Activated CD8-positive, alpha-beta T cell treated with anti-CD3 and anti-CD28 coated beads for 36 hours (primary cell): ENCODE measurements around the gene AHI1. TPM values are rescaled to one million over a fixed set of nuclear protein-coding genes. Genes with fewer than 3 reads are reported as not detected.
"Not testable (repeated sequence)": the region's sequence is repeated elsewhere in the genome, so short reads cannot be mapped to it uniquely, and the experiment has no call there.

ENCODE experiments used
- ATAC-seq: fragments of 200-7000 bp; cut with Tn5 transposase; one replicate; pipeline ENCODE4 v1.10.0; 2021; ENCODE audit warnings: mild to moderate bottlenecking, moderate library complexity
- CTCF ChIA-PET: fragments of 350-600 bp; sonication (Branson Sonifier 250); formaldehyde crosslinking; loops from one replicate; lab custom pipeline; 2021; ENCODE audit warnings: antibody characterized with exemption; lab: Charles Lee
- POLR2A ChIA-PET: fragments of 350-600 bp; sonication (Branson Sonifier 250); formaldehyde crosslinking; loops from one replicate; lab custom pipeline; 2021; ENCODE audit warnings: antibody characterized with exemption; lab: Charles Lee
- DNase-seq: peaks from one replicate; pipeline ENCODE4 v3.0.0-alpha.2; 2020
- H3K27ac Mint-ChIP-seq: one replicate; pipeline ENCODE4 v1.8.0; 2021; ENCODE audit warnings: mild to moderate bottlenecking, mixed read lengths
- H3K27me3 Mint-ChIP-seq: one replicate; pipeline ENCODE4 v1.8.0; 2021; ENCODE audit warnings: mixed read lengths
- H3K36me3 Mint-ChIP-seq: one replicate; pipeline ENCODE4 v1.8.0; 2021; ENCODE audit warnings: low read depth, mixed read lengths
- H3K4me1 Mint-ChIP-seq: one replicate; pipeline ENCODE4 v1.8.0; 2021; ENCODE audit warnings: low read depth, mixed read lengths
- H3K4me3 Mint-ChIP-seq: one replicate; pipeline ENCODE4 v1.8.0; 2021; ENCODE audit warnings: mild to moderate bottlenecking, moderate library complexity, mixed read lengths
- H3K9me3 Mint-ChIP-seq: one replicate; pipeline ENCODE4 v1.8.0; 2021; ENCODE audit warnings: mixed read lengths
- CTCF ChIP-seq: fragments of 200-600 bp; IDR thresholded peaks from one replicate; pipeline ENCODE4 v1.8.0; 2022; ENCODE audit warnings: antibody characterized with exemption, mild to moderate bottlenecking
- intact Hi-C: fragments of 100-400 bp; cut with micrococcal nuclease; formaldehyde crosslinking; loops from one replicate; pipeline ENCODE4 v1.10.0; 2022
- total RNA-seq, 2 experiments: library from RNA; stranded (reverse); gene quantifications; one replicate each; pipeline ENCODE4 v1.2.3, GENCODE V29; 2021

The AHI1 gene
- total RNA-seq, 2 experiments from 2014 or later = 32.1 to 33.3 TPM

- H3K4me1 Mint-ChIP-seq = peaks cover 11% of the 10 kb centered on the region
- ChIA-PET CTCF (interaction anchor here (0.6 to 1.5 kb wide), 2 partner anchors 28 to 733 kb away, joined by 3 to 5 read pairs; no protein-coding TSS in a partner anchor), POLR2A (interaction anchor here (1.2 to 1.5 kb wide), 2 partner anchors 11 to 30 kb away, joined by 3 to 4 read pairs; no protein-coding TSS in a partner anchor)
- H3K36me3 Mint-ChIP-seq = peaks cover 50% of the 10 kb centered on the region
- intact Hi-C loops = no loop called here
- H3K27ac Mint-ChIP-seq = no peak overlapping the region
- TF ChIP-seq CTCF = no peak
- no peak for ATAC-seq
- DNase-seq = no peak
- no peaks in the 10 kb centered on the region for H3K27me3 Mint-ChIP-seq
- no peak overlapping the region for H3K4me3 Mint-ChIP-seq
- no peaks in the 10 kb centered on the region for H3K9me3 Mint-ChIP-seq
Measured at GRCh38 chr6:135493218-135493961, 4.2 kb downstream of the AHI1 start.

- intact Hi-C loops = no loop called here
- H3K27me3 Mint-ChIP-seq = no peaks in the 10 kb centered on the region
- H3K27ac Mint-ChIP-seq = no peak overlapping the region
- H3K4me1 Mint-ChIP-seq = peaks cover 6% of the 10 kb centered on the region
- ChIA-PET POLR2A (no interaction called here), CTCF (interaction anchor here (1.7 kb wide), 1 partner anchor 39 kb away, joined by 3 read pairs; no protein-coding TSS in a partner anchor)
- H3K36me3 Mint-ChIP-seq = peaks cover 60% of the 10 kb centered on the region
- H3K4me3 Mint-ChIP-seq = no peak overlapping the region
- DNase-seq = no peak
- no peak for ATAC-seq
- no peak for TF ChIP-seq CTCF
- H3K9me3 Mint-ChIP-seq = no peaks in the 10 kb centered on the region
Measured at GRCh38 chr6:135490381-135490780, 7.2 kb downstream of the AHI1 start.

- Mint-ChIP-seq H3K4me3 (no peak overlapping the region), H3K36me3 (peaks cover 56% of the 10 kb centered on the region), H3K9me3 (peaks cover 6% of the 10 kb centered on the region), H3K27ac (no peak overlapping the region), H3K27me3 (no peaks in the 10 kb centered on the region), H3K4me1 (no peaks in the 10 kb centered on the region)
- DNase-seq = no peak
- intact Hi-C loops = no loop called here
- no peak for ATAC-seq
- CTCF ChIA-PET = no interaction called here
- POLR2A ChIA-PET = no interaction called here
- no peak for TF ChIP-seq CTCF
Measured at GRCh38 chr6:135488023-135488422, 9.5 kb downstream of the AHI1 start.

- H3K4me1 Mint-ChIP-seq, CTCF ChIA-PET, H3K27ac Mint-ChIP-seq, ATAC-seq, H3K4me3 Mint-ChIP-seq, POLR2A ChIA-PET, intact Hi-C loops, H3K27me3 Mint-ChIP-seq: not testable (repeated sequence)
- peaks cover 22% of the 10 kb centered on the region for H3K9me3 Mint-ChIP-seq
- peaks cover 60% of the 10 kb centered on the region for H3K36me3 Mint-ChIP-seq
- peak; percentile 8 for DNase-seq
Measured at GRCh38 chr6:135483903-135484302, 13.6 kb downstream of the AHI1 start.

- CTCF ChIA-PET = interaction anchor here (1.0 kb wide), 2 partner anchors 14 to 33 kb away, joined by 3 read pairs; no protein-coding TSS in a partner anchor
- intact Hi-C loops = no loop called here
- Mint-ChIP-seq H3K27ac (no peak overlapping the region), H3K4me1 (no peaks in the 10 kb centered on the region), H3K36me3 (peaks cover 69% of the 10 kb centered on the region), H3K9me3 (peaks cover 23% of the 10 kb centered on the region), H3K27me3 (no peaks in the 10 kb centered on the region), H3K4me3 (no peak overlapping the region)
- ATAC-seq = no peak
- no peak for DNase-seq
- POLR2A ChIA-PET = no interaction called here
- TF ChIP-seq CTCF = no peak
Measured at GRCh38 chr6:135481783-135482369, 15.7 kb downstream of the AHI1 start.
